ENCODE data around the gene GRIK5.

The GRIK5 gene

GRCh38 chr19:42024622-42025111 is 45.3 kb downstream of the GRIK5 start:
- TF ChIP-seq, protein P1, sequence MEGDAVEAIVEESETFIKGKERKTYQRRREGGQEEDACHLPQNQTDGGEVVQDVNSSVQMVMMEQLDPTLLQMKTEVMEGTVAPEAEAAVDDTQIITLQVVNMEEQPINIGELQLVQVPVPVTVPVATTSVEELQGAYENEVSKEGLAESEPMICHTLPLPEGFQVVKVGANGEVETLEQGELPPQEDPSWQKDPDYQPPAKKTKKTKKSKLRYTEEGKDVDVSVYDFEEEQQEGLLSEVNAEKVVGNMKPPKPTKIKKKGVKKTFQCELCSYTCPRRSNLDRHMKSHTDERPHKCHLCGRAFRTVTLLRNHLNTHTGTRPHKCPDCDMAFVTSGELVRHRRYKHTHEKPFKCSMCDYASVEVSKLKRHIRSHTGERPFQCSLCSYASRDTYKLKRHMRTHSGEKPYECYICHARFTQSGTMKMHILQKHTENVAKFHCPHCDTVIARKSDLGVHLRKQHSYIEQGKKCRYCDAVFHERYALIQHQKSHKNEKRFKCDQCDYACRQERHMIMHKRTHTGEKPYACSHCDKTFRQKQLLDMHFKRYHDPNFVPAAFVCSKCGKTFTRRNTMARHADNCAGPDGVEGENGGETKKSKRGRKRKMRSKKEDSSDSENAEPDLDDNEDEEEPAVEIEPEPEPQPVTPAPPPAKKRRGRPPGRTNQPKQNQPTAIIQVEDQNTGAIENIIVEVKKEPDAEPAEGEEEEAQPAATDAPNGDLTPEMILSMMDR (IDR thresholded peaks at IDR 0.05), result no peak

DNA sequence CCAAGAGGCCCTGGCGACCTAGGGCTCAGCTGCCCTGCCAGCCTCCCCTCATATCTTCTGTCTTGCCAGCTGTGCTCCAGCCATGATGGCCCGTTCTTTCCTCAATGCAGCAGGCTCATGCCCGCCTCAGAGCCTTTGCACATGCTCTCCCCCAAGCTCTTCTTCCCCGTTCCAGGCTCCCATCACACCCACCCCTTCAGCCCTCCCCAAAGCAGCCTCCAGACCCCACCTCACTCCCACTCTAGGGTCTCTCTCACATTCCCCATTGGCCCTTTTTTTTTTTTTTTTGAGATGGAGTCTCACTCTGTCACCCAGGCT is 46.1 kb downstream of the GRIK5 start:
- TF ChIP-seq, protein P1 (IDR thresholded peaks at IDR 0.05), result no peak

DNA sequence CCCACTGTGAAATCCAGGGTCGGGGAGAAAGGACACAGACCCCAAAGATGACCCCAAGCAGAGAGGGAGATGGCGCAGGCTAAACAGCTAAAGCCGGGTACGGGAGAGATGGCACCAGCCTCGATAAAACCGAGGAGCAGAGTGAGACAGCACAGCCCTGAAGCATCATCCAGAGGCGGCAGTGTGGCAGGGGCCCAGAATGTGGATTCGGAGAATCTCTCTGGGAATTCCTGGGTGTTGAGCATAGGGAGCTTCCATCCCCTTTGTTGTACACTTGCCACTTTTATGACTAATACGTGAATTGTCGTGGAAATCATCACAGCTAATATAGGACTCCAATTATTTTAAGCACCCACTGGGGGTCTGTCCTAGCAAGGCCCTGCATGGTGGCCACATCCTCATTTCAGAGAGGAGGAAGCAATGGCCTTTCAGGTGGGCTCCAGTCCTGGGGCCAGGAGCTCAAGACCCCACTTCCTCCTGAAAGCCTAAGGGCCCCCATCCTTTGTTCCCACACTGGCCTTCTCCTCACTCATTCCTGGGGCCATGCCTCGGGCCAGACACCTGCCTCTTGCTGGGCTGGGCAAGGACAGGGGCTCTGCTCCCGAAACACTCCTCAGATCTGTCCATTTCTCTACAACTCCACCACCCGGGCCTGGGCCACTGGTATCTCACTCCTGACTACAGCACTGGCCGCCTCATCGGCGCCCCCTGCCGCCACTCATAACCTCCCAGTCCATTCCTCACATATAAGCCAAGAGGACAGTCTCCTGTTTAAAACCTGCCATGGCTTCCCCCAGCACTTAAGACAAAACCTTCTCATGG is 46.7 kb downstream of the GRIK5 start:
- TF ChIP-seq, protein P1 (IDR thresholded peaks at IDR 0.05), result no peak

- TF ChIP-seq, protein P1 (IDR thresholded peaks at IDR 0.05), result no peak
Measured at GRCh38 chr19:42022616-42023015, 47.4 kb downstream of the GRIK5 start.

DNA sequence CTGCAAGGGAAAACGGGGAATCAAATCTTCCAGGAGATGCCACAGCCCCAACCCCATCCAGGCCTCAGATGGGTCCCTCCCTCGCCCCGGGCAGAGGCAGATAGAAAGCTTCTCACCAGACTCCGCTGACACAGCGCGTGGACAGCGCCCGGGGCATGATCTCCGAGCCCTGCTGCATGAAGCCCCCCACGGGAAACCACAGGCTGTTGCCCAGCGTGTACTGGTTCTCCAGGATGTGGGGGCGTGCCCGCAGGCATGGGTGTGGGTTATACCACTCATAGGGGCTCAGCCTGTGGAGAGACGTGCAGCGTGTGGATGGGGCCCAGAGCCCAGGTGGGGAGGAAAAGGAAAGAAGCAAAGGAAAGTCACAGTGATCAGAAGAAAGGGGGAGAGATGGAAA is 48.8 kb downstream of the GRIK5 start:
- TF ChIP-seq, protein P1 (IDR thresholded peaks at IDR 0.05), result no peak

DNA sequence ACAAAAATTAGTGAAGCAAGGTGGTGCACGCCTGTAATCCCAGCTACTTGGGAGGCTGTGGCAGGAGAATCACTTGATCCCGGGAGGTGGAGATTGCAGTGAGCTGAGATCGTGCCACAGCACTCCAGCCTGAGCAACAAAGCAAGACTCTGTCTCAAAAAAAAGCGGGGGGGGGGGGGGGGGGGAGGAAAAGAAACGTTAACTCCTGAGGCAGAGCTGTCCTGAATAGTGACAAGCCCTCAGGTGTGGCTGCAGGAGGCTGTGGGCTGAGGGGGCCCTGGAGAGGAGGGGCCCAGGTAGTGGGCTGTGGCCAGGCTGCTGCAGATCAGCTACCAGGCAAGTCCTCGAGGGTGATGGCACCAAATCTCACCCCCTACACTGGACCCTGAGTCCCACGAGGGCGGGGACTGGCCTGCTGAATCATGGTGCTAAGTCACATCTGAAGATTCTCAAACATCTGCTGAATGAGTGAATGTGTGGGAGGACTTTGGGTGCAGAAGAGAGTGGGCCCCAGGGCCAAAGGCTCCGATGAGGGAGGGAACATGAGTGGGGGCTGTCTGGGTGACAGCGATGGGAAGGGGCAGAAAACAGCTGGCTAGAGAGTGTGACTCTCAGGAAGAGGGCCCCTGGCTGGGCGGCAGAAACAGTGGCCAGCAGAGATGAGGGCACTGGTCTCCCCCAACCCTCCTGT is 51.4 kb downstream of the GRIK5 start:
- TF ChIP-seq, protein P1 (IDR thresholded peaks at IDR 0.05), result no peak

DNA sequence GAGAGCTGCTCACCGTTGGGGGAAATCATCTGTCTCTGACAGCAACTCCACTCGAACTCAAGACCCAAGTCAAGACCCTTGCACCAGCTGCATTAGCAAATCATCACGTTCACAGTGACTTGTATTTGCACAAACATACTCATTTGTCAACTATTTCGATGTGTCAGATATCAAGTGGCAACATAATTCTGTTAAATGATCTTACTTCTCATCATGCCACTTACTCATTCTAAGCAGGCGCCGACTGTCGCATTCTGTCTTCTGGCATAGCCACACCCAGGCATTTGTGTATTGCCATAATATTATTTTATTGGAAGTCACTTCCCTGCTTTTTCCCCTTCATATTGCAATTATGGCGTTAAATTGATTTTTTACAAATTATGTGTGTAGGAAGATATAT is 53.0 kb downstream of the GRIK5 start:
- TF ChIP-seq, protein P1 (IDR thresholded peaks at IDR 0.05), result no peak
